Measurements from ENCODE around the gene ANKRD12. TPM values are rescaled to one million over a fixed set of nuclear protein-coding genes. Genes with fewer than 3 reads are reported as not detected.

Gene ANKRD12
- total and polyA plus RNA-seq, 12 donors, result 14.1 to 91.2 (median 36.5) TPM

DNA sequence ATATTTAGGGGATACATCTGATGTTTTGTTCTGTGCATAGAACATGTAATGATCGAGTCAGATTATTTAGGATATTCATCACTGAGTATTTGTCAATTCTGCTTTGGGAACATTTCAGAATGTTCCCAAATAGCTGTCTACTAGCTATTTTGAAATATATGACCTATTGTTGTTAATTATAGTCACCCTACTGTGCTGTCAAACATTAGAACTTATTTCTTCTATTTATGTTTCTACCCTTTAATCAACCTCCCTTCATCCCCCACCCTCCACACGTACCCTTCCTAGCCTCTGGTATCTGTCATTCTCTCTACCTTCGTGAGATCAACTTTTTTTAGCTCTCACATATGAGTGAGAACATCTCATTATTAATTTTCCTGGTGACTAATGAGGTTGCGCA, 40.9 kb downstream of the ANKRD12 start:
- no peaks in the 10 kb centered on the region for H3K27me3 ChIP-seq
- DNase-seq, result no peak
- H3K27ac ChIP-seq, result no peak overlapping the region
- TF ChIP-seq, protein P1, sequence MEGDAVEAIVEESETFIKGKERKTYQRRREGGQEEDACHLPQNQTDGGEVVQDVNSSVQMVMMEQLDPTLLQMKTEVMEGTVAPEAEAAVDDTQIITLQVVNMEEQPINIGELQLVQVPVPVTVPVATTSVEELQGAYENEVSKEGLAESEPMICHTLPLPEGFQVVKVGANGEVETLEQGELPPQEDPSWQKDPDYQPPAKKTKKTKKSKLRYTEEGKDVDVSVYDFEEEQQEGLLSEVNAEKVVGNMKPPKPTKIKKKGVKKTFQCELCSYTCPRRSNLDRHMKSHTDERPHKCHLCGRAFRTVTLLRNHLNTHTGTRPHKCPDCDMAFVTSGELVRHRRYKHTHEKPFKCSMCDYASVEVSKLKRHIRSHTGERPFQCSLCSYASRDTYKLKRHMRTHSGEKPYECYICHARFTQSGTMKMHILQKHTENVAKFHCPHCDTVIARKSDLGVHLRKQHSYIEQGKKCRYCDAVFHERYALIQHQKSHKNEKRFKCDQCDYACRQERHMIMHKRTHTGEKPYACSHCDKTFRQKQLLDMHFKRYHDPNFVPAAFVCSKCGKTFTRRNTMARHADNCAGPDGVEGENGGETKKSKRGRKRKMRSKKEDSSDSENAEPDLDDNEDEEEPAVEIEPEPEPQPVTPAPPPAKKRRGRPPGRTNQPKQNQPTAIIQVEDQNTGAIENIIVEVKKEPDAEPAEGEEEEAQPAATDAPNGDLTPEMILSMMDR (IDR thresholded peaks at IDR 0.05), result no peak
- TF ChIP-seq POLR2A (IDR thresholded peaks at IDR 0.05), result no peak
- intact Hi-C loops (cut with DNase I), result no loop called here
- H3K4me3 ChIP-seq, result no peak overlapping the region
- 78 to 83% (median 79%) methylated on average over 4 of the region's 4 CpGs for WGBS, 4 donors
- H3K4me1 ChIP-seq (replicated peaks in 1 of 2), result peaks cover 0 to 32% of the 10 kb centered on the region in 2 donors
- H3K9me3 ChIP-seq (replicated peaks in 1 of 3), result no peaks in the 10 kb centered on the region
- H3K36me3 ChIP-seq (replicated peaks in 1 of 2), result no peaks in the 10 kb centered on the region

DNA sequence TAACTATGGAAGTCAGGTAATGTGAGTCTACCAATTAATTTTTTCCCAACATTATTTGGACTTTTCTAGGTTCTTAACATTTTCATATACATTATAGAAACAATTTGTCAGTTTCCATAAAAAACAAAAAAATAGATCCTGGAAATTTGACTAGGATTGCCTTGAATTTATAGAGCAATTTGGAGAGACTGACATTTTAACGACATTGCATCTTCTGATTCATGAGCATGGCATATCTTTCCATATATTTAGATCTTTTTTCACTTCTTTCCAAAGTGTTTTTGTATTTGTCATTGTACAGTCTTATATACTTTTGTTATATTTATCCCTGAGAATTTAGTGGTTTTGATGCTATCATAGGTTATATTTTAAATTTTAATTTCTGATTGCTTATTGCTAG, 42.0 kb downstream of the ANKRD12 start:
- no peaks in the 10 kb centered on the region for H3K9me3 ChIP-seq (replicated peaks in 1 of 3)
- H3K27ac ChIP-seq, result no peak overlapping the region
- DNase-seq, result no peak
- no peaks in the 10 kb centered on the region for H3K27me3 ChIP-seq
- intact Hi-C loops (cut with DNase I), result no loop called here
- no peak overlapping the region for H3K4me3 ChIP-seq
- H3K4me1 ChIP-seq (replicated peaks in 1 of 2), result peaks cover 0 to 31% of the 10 kb centered on the region in 2 donors
- TF ChIP-seq, protein P1 (IDR thresholded peaks at IDR 0.05), result no peak
- no peak for TF ChIP-seq POLR2A (IDR thresholded peaks at IDR 0.05)
- 92 to 98% (median 97%) methylated on average over 1 of the region's 1 CpG for WGBS, 4 donors
- H3K36me3 ChIP-seq (replicated peaks in 1 of 2), result no peaks in the 10 kb centered on the region

DNA sequence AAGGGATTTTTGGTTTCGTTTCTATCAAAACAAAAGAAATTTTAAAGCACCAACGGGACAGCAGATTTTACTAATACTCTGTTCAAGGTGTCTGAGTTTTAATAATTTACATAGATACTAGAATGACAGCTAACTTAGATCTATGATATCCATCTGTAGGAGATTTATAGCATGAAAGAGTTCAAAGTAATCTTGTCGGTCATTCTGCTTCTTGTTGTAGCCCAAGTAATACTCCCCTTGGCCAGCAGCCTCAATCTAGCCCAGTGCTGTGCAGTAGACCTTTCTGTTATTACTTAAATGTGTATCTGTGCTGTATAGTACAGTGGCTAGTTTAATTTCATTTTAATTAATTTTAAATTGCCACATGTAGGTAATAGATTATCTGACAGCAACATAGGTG, 44.7 kb downstream of the ANKRD12 start:
- intact Hi-C loops (cut with DNase I), result no loop called here
- H3K36me3 ChIP-seq (replicated peaks in 1 of 2), result no peaks in the 10 kb centered on the region
- H3K4me3 ChIP-seq, result no peak overlapping the region
- H3K4me1 ChIP-seq (replicated peaks in 1 of 2), result peaks cover 10 to 30% of the 10 kb centered on the region in 2 donors
- H3K27me3 ChIP-seq, result no peaks in the 10 kb centered on the region
- no peak for DNase-seq
- no peaks in the 10 kb centered on the region for H3K9me3 ChIP-seq (replicated peaks in 1 of 3)
- 71 to 79% (median 77%) methylated on average over 3 of the region's 3 CpGs for WGBS, 4 donors
- TF ChIP-seq POLR2A (IDR thresholded peaks at IDR 0.05), result no peak
- TF ChIP-seq, protein P1 (IDR thresholded peaks at IDR 0.05), result no peak
- no peak overlapping the region for H3K27ac ChIP-seq

DNA sequence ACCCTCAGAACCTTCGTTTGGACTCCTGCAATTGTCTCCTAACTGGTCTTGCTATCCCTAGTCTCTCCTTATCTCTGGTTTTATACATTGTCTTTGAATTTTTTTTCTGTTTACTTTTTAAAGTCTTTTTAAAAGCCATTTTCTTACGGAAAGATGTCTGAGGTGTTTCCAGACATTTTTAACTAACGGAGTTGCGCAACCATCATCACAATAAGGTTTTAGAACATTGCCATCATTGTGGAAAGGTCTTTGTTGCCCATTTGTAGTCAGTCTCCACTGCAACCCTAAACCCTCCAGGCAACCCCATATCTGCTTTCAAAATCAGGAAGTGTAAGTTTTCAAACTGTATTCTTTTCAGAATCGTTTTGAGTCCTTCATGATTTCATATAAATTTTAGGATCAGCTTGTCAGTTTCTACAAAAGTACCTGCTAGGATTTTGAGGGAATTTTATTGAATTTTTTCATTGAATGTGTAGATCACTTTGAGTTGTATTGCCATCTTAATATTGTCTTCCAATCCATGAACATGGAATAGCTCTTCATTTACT, 46.3 kb downstream of the ANKRD12 start:
- H3K9me3 ChIP-seq (replicated peaks in 1 of 3), result no peaks in the 10 kb centered on the region
- 75 to 88% (median 83%) methylated on average over 5 of the region's 5 CpGs for WGBS, 4 donors
- H3K4me1 ChIP-seq (replicated peaks in 1 of 2), result peaks cover 10 to 20% of the 10 kb centered on the region in 2 donors
- TF ChIP-seq, protein P1 (IDR thresholded peaks at IDR 0.05), result no peak
- no peak for TF ChIP-seq POLR2A (IDR thresholded peaks at IDR 0.05)
- no peak for DNase-seq
- H3K36me3 ChIP-seq (replicated peaks in 1 of 2), result no peaks in the 10 kb centered on the region
- no peaks in the 10 kb centered on the region for H3K27me3 ChIP-seq
- H3K27ac ChIP-seq, result no peak overlapping the region
- H3K4me3 ChIP-seq, result no peak overlapping the region
- intact Hi-C loops (cut with DNase I), result no loop called here
